Stimulated activated CD4-positive, alpha-beta T cell treated with anti-CD3 and anti-CD28 coated beads, Interleukin-12 subunit alpha, Interleukin-12 subunit beta, amount 100 ng/mL, for 48 hours (primary cell): ENCODE data around the gene OCA2.

Source experiments
- DNase-seq, 3 donors: peaks; one replicate each; pipeline ENCODE4 v3.0.0-alpha.2; 2020; ENCODE audit warnings: low read depth in 2 of 3, low spot score in 1 of 3

The OCA2 gene

GRCh38 chr15:28004143-28005003 lies 94.7 kb downstream of the OCA2 start:
- no peak for DNase-seq

GRCh38 chr15:28003302-28004037 lies 95.6 kb downstream of the OCA2 start:
- DNase-seq, result no peak

- no peak for DNase-seq
Observed at GRCh38 chr15:28002867-28003266, 96.2 kb downstream of the OCA2 start.

- DNase-seq, result no peak
Observed at GRCh38 chr15:28002136-28002861, 96.8 kb downstream of the OCA2 start.

- no peak for DNase-seq
Observed at GRCh38 chr15:28001641-28002040, 97.5 kb downstream of the OCA2 start.

GRCh38 chr15:27993996-27994780 lies 104.9 kb downstream of the OCA2 start:
- no peak for DNase-seq

GRCh38 chr15:27993544-27993943 lies 105.6 kb downstream of the OCA2 start:
- no peak for DNase-seq

GRCh38 chr15:27990521-27991515 lies 108.3 kb downstream of the OCA2 start:
- DNase-seq, result no peak

- DNase-seq, result no peak
Observed at GRCh38 chr15:27989838-27990237, 109.3 kb downstream of the OCA2 start.

- no peak for DNase-seq
Observed at GRCh38 chr15:27989427-27989826, 109.7 kb downstream of the OCA2 start.

GRCh38 chr15:27985099-27985498 lies 114.0 kb downstream of the OCA2 start:
- no peak for DNase-seq

GRCh38 chr15:27983496-27983895 lies 115.6 kb downstream of the OCA2 start:
- DNase-seq, result no peak

- no peak for DNase-seq
Observed at GRCh38 chr15:27977696-27978095, 121.4 kb downstream of the OCA2 start.

GRCh38 chr15:27973886-27974285 lies 125.2 kb downstream of the OCA2 start:
- DNase-seq, result no peak

- DNase-seq, result no peak
Observed at GRCh38 chr15:27970661-27971392, 128.3 kb downstream of the OCA2 start.

GRCh38 chr15:27967541-27967940 lies 131.6 kb downstream of the OCA2 start:
- no peak for DNase-seq

GRCh38 chr15:27965546-27965945 lies 133.6 kb downstream of the OCA2 start:
- no peak for DNase-seq

- DNase-seq, result no peak
Observed at GRCh38 chr15:27961801-27962200, 137.3 kb downstream of the OCA2 start.
